IPS-NIHi7 (cell line): ENCODE data around the gene HOXA5.

Source experiments
- DNase-seq: peaks from one replicate; pipeline ENCODE4 v3.0.0; 2012; ENCODE audit warnings: mixed read lengths; ENCODE audit errors: extremely low spot score

Gene HOXA5

GRCh38 chr7:27143023-27143949 is at the start of gene HOXA5:
Gene HOXA5 (minus strand): TSS chr7:27143681. CDS start chr7:27143607, 74 bp downstream.
- peak; percentile 87 for DNase-seq

DNA sequence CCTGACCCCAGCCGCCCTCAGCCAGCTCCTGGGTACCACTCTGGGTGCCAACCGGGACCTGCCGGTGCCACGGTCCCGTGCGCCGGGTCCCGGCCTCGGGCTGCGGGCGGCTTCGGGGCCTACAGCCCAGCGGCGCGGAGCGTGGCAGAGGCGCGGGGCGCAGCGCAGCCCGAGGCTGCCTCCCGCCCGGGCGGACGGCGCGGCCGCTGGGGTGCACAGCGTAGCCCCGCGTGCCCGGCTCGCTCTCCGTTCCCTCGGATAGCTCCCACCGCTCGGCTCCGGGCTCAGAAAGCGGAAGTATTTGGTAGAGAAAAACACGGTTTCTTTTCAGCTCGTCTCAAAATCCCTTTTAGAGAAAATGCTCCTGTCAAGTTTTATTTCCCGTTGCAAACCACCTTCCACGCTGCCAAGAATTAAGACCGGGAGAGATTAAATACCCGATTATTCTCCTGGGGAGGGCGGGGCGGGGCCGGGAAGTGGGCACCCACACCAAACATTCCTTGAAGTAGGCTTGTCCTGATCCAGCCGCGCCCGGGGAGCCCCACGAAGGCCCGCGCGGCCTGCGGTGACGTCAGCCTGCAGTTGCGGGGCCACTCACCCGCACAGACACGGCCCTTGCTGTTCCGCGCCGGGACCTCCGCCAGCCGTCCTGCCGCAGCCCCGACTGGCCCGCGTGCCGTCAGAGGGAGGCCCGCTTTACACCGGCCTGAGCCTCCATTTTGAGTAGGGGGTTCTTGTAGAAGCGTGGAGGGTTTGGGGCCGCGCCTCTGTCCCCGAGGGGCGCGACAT is 49.3 kb upstream of the HOXA5 start:
- no peak for DNase-seq

DNA sequence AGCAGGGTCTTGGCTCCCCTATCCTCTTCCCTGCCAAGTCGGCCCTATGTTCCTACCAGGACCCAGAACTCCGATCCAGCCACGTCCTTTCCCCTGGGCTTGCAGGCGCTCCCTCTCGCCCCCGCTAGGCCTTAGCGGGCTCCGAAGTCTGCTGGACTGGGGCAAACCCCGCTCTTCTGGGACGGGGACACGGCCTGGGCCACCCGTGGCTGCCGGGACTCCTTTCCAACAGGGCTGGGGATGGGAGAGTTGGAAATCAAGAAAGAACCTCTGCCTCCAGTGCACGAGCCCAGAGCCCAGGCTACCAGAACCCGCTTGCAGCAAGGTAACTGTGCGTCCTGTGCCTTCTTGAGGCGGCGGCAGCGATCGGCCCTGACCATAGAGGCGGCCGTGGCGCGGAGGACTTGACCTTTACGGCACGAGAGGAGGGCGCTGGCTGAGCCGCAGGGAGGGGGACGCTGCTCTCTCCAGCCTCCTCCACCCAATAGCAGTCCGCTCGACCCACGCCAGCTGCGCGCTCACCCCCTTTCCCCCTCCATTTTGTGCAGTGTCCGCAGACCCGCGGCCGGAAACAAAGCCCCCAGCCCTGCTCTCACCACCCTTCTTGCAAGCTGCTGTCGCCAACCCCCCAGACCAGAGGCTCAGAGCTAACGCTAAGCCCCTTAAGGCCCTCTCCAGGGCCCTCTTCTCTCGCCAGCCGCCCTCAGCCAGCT is 48.5 kb upstream of the HOXA5 start:
- no peak for DNase-seq

GRCh38 chr7:27191161-27191731 is 47.8 kb upstream of the HOXA5 start:
- DNase-seq: no peak

DNA sequence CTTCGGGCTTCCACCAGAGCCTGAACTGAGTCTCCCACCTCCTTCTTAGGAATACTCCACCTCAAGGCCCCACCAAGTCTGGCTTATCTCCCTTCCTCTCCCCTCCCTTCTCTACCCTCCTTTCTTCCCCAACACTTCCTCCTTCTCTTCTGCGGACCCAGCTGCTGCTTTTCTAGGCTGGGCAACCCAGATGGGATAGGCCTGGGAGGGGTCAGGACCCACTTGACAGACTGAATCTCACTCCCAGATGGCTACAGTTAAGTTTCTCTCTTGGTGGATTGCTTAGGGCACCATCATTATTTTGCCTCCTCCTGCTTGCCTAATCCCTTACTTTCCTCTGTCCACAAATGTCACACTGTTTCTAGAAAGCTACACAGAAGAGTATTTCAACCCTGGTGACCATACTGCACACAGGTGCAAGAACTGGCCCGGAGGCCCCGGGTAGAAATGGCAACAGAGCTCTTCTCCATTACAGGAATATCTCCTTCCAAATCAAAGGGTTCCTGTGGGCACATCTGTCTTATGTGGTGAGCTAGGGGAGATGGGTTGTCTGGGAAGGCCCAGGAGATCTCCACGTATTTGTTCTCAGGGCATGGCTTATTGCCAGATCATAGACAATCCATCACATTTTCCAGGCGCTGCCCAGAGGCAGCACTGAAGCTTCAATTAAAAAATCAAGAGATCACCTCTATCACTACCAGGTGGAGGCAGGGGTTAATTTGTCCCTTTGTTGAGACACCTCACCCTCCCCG is 46.7 kb upstream of the HOXA5 start:
- DNase-seq: no peak

DNA sequence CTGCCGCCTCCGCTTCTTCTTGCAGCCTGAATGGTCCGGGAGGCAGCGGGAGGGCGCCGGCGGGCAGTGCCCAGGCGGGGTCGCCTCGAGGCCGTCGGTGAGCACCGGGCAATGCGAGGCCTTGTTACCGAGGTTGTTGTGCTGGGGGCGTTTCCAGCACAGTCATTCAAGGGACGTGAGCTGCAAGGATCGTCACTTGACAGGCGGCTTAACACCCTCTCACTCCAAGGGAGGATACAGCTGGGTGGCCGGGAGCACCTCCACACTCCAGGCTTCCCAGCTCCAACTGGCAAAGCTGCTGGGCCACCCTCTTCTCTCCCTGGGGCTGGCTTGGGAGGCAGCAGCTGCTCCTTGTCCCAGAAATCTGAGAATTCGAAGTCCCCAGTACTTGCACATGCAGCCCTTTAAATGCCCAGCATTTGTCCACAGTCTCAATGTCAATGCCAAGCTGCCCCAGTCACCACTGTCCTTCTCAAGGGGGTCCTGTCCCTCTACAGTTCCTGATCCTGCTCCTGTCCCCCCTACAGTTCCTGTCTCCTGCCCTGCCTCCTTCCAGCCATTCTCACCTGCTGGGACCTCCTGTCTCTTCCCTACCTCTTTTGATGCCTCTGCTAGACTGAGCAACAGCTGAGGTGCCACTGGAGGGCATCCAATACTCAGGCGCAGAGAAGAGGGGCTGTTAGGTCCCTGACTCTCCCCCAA is 46.0 kb upstream of the HOXA5 start:
- DNase-seq: no peak

DNA sequence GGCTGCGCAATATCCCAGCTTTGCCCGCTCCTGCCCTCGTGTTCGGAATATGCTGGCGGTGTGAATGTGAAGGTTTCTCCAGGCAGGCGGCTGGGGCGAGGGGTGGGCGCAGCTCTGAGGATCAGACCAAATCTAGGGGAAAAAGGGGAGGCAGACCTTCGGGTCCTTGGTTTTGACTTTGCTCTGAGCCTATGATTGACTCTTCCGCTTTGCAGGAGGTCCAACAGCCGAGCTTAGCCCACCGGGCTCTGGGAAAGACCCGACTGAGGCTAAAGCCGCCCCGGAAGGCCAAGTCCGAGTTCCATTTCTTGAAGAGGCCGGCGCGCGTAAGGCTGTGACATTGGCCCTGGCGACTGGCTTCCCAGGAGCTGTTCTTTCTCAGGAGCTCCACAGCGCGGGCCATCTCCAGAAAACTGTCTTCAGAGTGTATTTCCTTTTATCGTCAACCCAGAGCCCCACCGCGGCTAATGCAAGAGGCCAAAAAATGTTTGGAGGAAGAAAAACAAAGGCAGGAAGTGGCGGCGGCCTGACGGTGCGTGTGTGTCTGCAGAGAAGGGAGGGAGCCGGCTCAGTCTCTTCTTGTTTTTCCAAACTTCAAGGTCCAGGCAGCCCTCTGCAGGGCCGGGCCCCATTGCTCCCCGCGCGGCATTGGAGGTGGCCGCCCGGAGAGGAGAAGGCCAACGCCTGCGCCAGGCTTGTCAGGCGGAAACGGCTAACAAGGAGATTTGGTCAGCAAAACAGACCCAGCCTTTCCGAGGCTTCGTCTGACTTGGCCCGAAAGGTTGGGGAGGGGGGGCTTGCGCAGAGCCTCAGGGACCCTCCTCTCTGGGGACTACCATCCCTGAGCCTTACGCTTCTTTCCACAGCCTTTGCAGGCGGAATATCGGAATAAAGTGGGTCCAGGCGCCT is 45.2 kb upstream of the HOXA5 start:
- no peak for DNase-seq

- no peak for DNase-seq
These were observed 44.2 kb upstream of the HOXA5 start for GRCh38 chr7:27187475-27188385.

- DNase-seq: no peak
These were observed 43.4 kb upstream of the HOXA5 start for GRCh38 chr7:27186668-27187474.

GRCh38 chr7:27185854-27186667 is 42.6 kb upstream of the HOXA5 start:
- no peak for DNase-seq

- no peak for DNase-seq
These were observed 41.8 kb upstream of the HOXA5 start, which contains the start of gene HOXA11 for GRCh38 chr7:27185013-27185853. Gene HOXA11 (minus strand): TSS chr7:27185232. CDS start chr7:27185144, 88 bp downstream.

GRCh38 chr7:27184337-27185012 is 41.0 kb upstream of the HOXA5 start:
- DNase-seq: no peak

GRCh38 chr7:27183682-27184336 is 40.3 kb upstream of the HOXA5 start:
- no peak for DNase-seq
